Activated T-helper 2 cell treated with anti-CD3 and anti-CD28 coated beads, Interferon-gamma antibody, Interleukin-2, Interleukin-4, amounts not matched to agents 10 μg/mL and 5 μg/mL and 100 μg/mL, durations not matched to agents 14 hours and 24 hours and 36 hours (primary cell): Measurements from ENCODE around the gene NPRL2. TPM values are rescaled to one million over a fixed set of nuclear protein-coding genes. Genes with fewer than 3 reads are reported as not detected.

ENCODE experiments used
- DNase-seq: peaks from one replicate; pipeline ENCODE4 v3.0.0; 2021; ENCODE audit warnings: low spot score
- H3K27ac Mint-ChIP-seq: one replicate; pipeline ENCODE4 v1.8.0; 2021; ENCODE audit warnings: mixed read lengths
- H3K27me3 Mint-ChIP-seq: one replicate; pipeline ENCODE4 v1.8.0; 2021; ENCODE audit warnings: low read depth, mixed read lengths
- H3K36me3 Mint-ChIP-seq: one replicate; pipeline ENCODE4 v1.8.0; 2021; ENCODE audit warnings: low read depth, mixed read lengths
- H3K4me1 Mint-ChIP-seq: one replicate; pipeline ENCODE4 v1.8.0; 2021; ENCODE audit warnings: low read depth, mixed read lengths
- H3K4me3 Mint-ChIP-seq: one replicate; pipeline ENCODE4 v1.8.0; 2021; ENCODE audit warnings: low read depth, mild to moderate bottlenecking, moderate library complexity, mixed read lengths
- H3K9me3 Mint-ChIP-seq: one replicate; pipeline ENCODE4 v1.8.0; 2021; ENCODE audit warnings: mixed read lengths
- intact Hi-C: fragments of 100-400 bp; cut with micrococcal nuclease; formaldehyde crosslinking; loops from one replicate; pipeline ENCODE4 v1.15.1; 2023
- total RNA-seq: library from RNA; stranded (reverse); gene quantifications from 2 replicates; pipeline ENCODE4 v1.2.3, GENCODE V29; 2022

NPRL2 gene
- 34.5 and 42.7 TPM in 2 replicates for total RNA-seq

GRCh38 chr3:50350527-50351322 lies at the start of gene NPRL2, which contains the start of gene CYB561D2:
NPRL2 (minus strand) TSS chr3:50350775; CDS start chr3:50350652, 123 bp downstream.
CYB561D2 (plus strand) TSS chr3:50350862; CDS start chr3:50351434, 572 bp downstream.
- intact Hi-C loops = loop anchor here (1.0 to 10.0 kb wide), 8 partner anchors 9 to 1324 kb away; partner anchors contain the start of genes C3orf18, HEMK1, HYAL3 and MANF
- peaks cover 50% of the 10 kb centered on the region for H3K36me3 Mint-ChIP-seq

GRCh38 chr3:50396502-50396901 lies 45.9 kb upstream of the NPRL2 start:
- no peaks in the 10 kb centered on the region for H3K27me3 Mint-ChIP-seq
- no peaks in the 10 kb centered on the region for H3K36me3 Mint-ChIP-seq
- no peak overlapping the region for H3K27ac Mint-ChIP-seq
- intact Hi-C loops = no loop called here
- no peak overlapping the region for H3K4me3 Mint-ChIP-seq
- H3K9me3 Mint-ChIP-seq = no peaks in the 10 kb centered on the region
- no peak for DNase-seq
- peaks cover 6% of the 10 kb centered on the region for H3K4me1 Mint-ChIP-seq

More at GRCh38 chr3:50350527-50351322, at the start of gene NPRL2, which contains the start of gene CYB561D2:
- no peaks in the 10 kb centered on the region for H3K9me3 Mint-ChIP-seq
- H3K4me1 Mint-ChIP-seq = peaks cover 36% of the 10 kb centered on the region
- H3K27me3 Mint-ChIP-seq = no peaks in the 10 kb centered on the region
- peak; percentile 99 for DNase-seq
- peak within 1 kb of the TSS; percentile 91 for H3K4me3 Mint-ChIP-seq
- peak within 1 kb of the TSS; percentile 96 for H3K27ac Mint-ChIP-seq

GRCh38 chr3:50395070-50395860 lies 44.7 kb upstream of the NPRL2 start:
- H3K27me3 Mint-ChIP-seq = no peaks in the 10 kb centered on the region
- H3K27ac Mint-ChIP-seq = no peak overlapping the region
- no peak for DNase-seq
- no peaks in the 10 kb centered on the region for H3K9me3 Mint-ChIP-seq
- H3K4me1 Mint-ChIP-seq = peaks cover 6% of the 10 kb centered on the region
- intact Hi-C loops = no loop called here
- H3K36me3 Mint-ChIP-seq = no peaks in the 10 kb centered on the region
- no peak overlapping the region for H3K4me3 Mint-ChIP-seq

- Mint-ChIP-seq H3K36me3 (no peaks in the 10 kb centered on the region), H3K4me1 (peaks cover 6% of the 10 kb centered on the region), H3K9me3 (no peaks in the 10 kb centered on the region), H3K27ac (no peak overlapping the region), H3K4me3 (no peak overlapping the region), H3K27me3 (no peaks in the 10 kb centered on the region)
- intact Hi-C loops = no loop called here
- DNase-seq = no peak
These were observed 42.5 kb upstream of the NPRL2 start for GRCh38 chr3:50393061-50393460.

- H3K4me3 Mint-ChIP-seq = no peak overlapping the region
These were observed 41.6 kb upstream of the NPRL2 start for GRCh38 chr3:50392101-50392715.

GRCh38 chr3:50390508-50391224 lies 40.1 kb upstream of the NPRL2 start:
- intact Hi-C loops = no loop called here
- H3K27ac Mint-ChIP-seq = no peak overlapping the region
- peaks cover 6% of the 10 kb centered on the region for H3K4me1 Mint-ChIP-seq

More at GRCh38 chr3:50392101-50392715, 41.6 kb upstream of the NPRL2 start:
- DNase-seq = no peak
- Mint-ChIP-seq H3K36me3 (no peaks in the 10 kb centered on the region), H3K27ac (no peak overlapping the region), H3K4me1 (peaks cover 6% of the 10 kb centered on the region), H3K27me3 (no peaks in the 10 kb centered on the region), H3K9me3 (no peaks in the 10 kb centered on the region)
- intact Hi-C loops = no loop called here

GRCh38 chr3:50389414-50389767 lies 38.8 kb upstream of the NPRL2 start:
- Mint-ChIP-seq H3K27me3 (no peaks in the 10 kb centered on the region), H3K4me1 (peaks cover 6% of the 10 kb centered on the region), H3K36me3 (no peaks in the 10 kb centered on the region), H3K27ac (no peak overlapping the region), H3K9me3 (no peaks in the 10 kb centered on the region), H3K4me3 (no peak overlapping the region)
- intact Hi-C loops = no loop called here
- DNase-seq = no peak

More at GRCh38 chr3:50390508-50391224, 40.1 kb upstream of the NPRL2 start:
- H3K9me3 Mint-ChIP-seq = no peaks in the 10 kb centered on the region
- H3K36me3 Mint-ChIP-seq = no peaks in the 10 kb centered on the region
- no peak overlapping the region for H3K4me3 Mint-ChIP-seq
- H3K27me3 Mint-ChIP-seq = no peaks in the 10 kb centered on the region
- DNase-seq = no peak

GRCh38 chr3:50388720-50389413 lies 38.3 kb upstream of the NPRL2 start:
- intact Hi-C loops = no loop called here
- no peak overlapping the region for H3K4me3 Mint-ChIP-seq
- peaks cover 6% of the 10 kb centered on the region for H3K4me1 Mint-ChIP-seq
- H3K27ac Mint-ChIP-seq = no peak overlapping the region
- no peak for DNase-seq
- no peaks in the 10 kb centered on the region for H3K36me3 Mint-ChIP-seq
- no peaks in the 10 kb centered on the region for H3K9me3 Mint-ChIP-seq
- no peaks in the 10 kb centered on the region for H3K27me3 Mint-ChIP-seq

- Mint-ChIP-seq H3K9me3 (no peaks in the 10 kb centered on the region), H3K27ac (no peak overlapping the region), H3K4me1 (peaks cover 6% of the 10 kb centered on the region), H3K27me3 (no peaks in the 10 kb centered on the region), H3K36me3 (no peaks in the 10 kb centered on the region), H3K4me3 (no peak overlapping the region)
- DNase-seq = no peak
- intact Hi-C loops = no loop called here
These were observed 37.6 kb upstream of the NPRL2 start for GRCh38 chr3:50388016-50388719.

GRCh38 chr3:50385754-50386153 lies 35.2 kb upstream of the NPRL2 start:
- intact Hi-C loops = no loop called here
- H3K27me3 Mint-ChIP-seq = no peaks in the 10 kb centered on the region
- no peaks in the 10 kb centered on the region for H3K36me3 Mint-ChIP-seq
- H3K4me3 Mint-ChIP-seq = no peak overlapping the region
- no peaks in the 10 kb centered on the region for H3K4me1 Mint-ChIP-seq
- no peaks in the 10 kb centered on the region for H3K9me3 Mint-ChIP-seq
- no peak for DNase-seq
- no peak overlapping the region for H3K27ac Mint-ChIP-seq

GRCh38 chr3:50383750-50384149 lies 33.2 kb upstream of the NPRL2 start:
- Mint-ChIP-seq H3K27me3 (no peaks in the 10 kb centered on the region), H3K27ac (no peak overlapping the region), H3K9me3 (no peaks in the 10 kb centered on the region), H3K4me3 (no peak overlapping the region), H3K36me3 (no peaks in the 10 kb centered on the region), H3K4me1 (no peaks in the 10 kb centered on the region)
- intact Hi-C loops = no loop called here
- DNase-seq = no peak
